DOHH2 (cell line): ENCODE data around the gene MICAL3.

Experiments
- H3F3A ChIP-seq: fragments of 200-600 bp; sonication (generic), shearing (Covaris generic); 2 replicates; pipeline ENCODE4 v1.6.0; 2016; ENCODE audit warnings: antibody characterized with exemption, mild to moderate bottlenecking; ENCODE audit not compliant: control insufficient read depth, insufficient read depth
- H3K27ac ChIP-seq: fragments of 200-600 bp; sonication (generic); 2 replicates; pipeline ENCODE4 v1.5.1; 2014; ENCODE audit warnings: low read depth, mild to moderate bottlenecking, low read length, moderate library complexity
- H3K27me3 ChIP-seq: fragments of 200-600 bp; sonication (generic); 2 replicates; pipeline ENCODE4 v1.6.1; 2014; ENCODE audit warnings: mild to moderate bottlenecking, low read length, mixed read lengths; ENCODE audit not compliant: control insufficient read depth
- H3K36me3 ChIP-seq: fragments of 200-600 bp; sonication (generic); 2 replicates; pipeline ENCODE4 v1.6.1; 2014; ENCODE audit warnings: mild to moderate bottlenecking, low read length, moderate library complexity, mixed read lengths; ENCODE audit not compliant: control insufficient read depth
- H3K4me1 ChIP-seq: fragments of 200-600 bp; sonication (generic); 2 replicates; pipeline ENCODE4 v1.6.1; 2014; ENCODE audit warnings: mild to moderate bottlenecking, low read length, mixed read lengths; ENCODE audit not compliant: control insufficient read depth
- H3K4me2 ChIP-seq: fragments of 200-600 bp; sonication (generic); 2 replicates; pipeline ENCODE4 v1.6.0; 2014; ENCODE audit warnings: mild to moderate bottlenecking, low read length, moderate library complexity
- H3K4me3 ChIP-seq: fragments of 200-600 bp; sonication (generic); 2 replicates; pipeline ENCODE4 v1.5.1; 2014; ENCODE audit warnings: mild to moderate bottlenecking, low read length, mixed read lengths
- H3K79me2 ChIP-seq: fragments of 200-600 bp; sonication (generic); 2 replicates; pipeline ENCODE4 v1.6.1; 2014; ENCODE audit warnings: mild to moderate bottlenecking, low read length, mixed read lengths; ENCODE audit not compliant: control insufficient read depth
- H3K9me2 ChIP-seq: fragments of 200-600 bp; sonication (generic); replicated peaks from 2 replicates; pipeline ENCODE4 v1.6.1; 2014; ENCODE audit warnings: mild to moderate bottlenecking, low read length, mixed read lengths; ENCODE audit not compliant: control insufficient read depth
- H3K9me3 ChIP-seq: fragments of 200-600 bp; sonication (generic); 2 replicates; pipeline ENCODE4 v1.6.1; 2014; ENCODE audit warnings: antibody characterized with exemption, low read length, mixed read lengths; ENCODE audit not compliant: control insufficient read depth, insufficient read depth
- H4K20me1 ChIP-seq: fragments of 200-600 bp; sonication (generic); 2 replicates; pipeline ENCODE4 v1.6.0; 2014; ENCODE audit warnings: low read depth, mild to moderate bottlenecking, antibody characterized with exemption, low read length, moderate library complexity; ENCODE audit not compliant: control insufficient read depth, insufficient read depth
- EZH2phosphoT487 ChIP-seq: fragments of 200-600 bp; sonication (generic); IDR thresholded peaks from 2 replicates; pipeline ENCODE4 v1.6.1; 2017; ENCODE audit warnings: borderline replicate concordance, mild to moderate bottlenecking, antibody characterized with exemption, low read length, moderate library complexity, mixed read lengths
- TF ChIP-seq, protein P1 (sequence below): fragments of 200-600 bp; sonication (generic); IDR thresholded peaks from one replicate; pipeline ENCODE4 v1.5.1; 2014; ENCODE audit warnings: antibody characterized with exemption, mild to moderate bottlenecking, low read depth, low read length; ENCODE audit not compliant: poor library complexity, severe bottlenecking

The MICAL3 gene

DNA sequence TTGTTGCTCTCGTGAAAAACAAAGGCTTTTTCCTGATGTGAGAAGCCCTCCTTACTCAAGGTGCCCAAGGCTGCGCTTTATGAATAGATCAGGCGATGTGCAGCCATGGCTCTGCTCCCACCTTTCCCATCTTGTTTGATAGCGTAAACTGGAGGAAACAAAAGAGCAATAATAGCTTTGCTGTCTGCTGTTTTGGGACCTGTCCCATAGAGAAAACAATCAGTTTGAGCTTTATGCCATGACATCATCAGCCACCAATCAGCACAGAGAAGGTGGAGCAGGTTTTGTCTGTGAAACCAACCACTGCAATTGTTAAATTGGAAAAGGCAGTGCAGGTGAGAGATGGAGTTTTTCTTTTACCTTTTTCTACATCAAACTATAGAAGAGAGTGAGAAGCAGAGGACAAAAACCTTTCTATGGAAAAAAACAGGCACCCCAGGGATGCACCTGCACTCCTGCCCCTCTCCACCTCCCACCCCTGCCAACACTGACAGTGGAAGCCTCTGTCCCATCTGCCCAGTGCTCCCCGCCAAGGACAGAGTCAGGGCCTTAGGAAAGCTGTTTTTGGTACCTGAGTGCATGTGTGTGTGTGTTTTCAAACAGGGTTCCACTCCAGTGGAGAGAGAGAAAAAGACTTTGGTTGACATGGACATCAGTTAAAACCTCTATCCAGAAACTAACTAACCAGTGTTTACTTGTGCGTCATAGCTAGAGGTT, 80.7 kb downstream of the MICAL3 start:
- TF ChIP-seq EZH2phosphoT487: no peak
- TF ChIP-seq, protein P1, sequence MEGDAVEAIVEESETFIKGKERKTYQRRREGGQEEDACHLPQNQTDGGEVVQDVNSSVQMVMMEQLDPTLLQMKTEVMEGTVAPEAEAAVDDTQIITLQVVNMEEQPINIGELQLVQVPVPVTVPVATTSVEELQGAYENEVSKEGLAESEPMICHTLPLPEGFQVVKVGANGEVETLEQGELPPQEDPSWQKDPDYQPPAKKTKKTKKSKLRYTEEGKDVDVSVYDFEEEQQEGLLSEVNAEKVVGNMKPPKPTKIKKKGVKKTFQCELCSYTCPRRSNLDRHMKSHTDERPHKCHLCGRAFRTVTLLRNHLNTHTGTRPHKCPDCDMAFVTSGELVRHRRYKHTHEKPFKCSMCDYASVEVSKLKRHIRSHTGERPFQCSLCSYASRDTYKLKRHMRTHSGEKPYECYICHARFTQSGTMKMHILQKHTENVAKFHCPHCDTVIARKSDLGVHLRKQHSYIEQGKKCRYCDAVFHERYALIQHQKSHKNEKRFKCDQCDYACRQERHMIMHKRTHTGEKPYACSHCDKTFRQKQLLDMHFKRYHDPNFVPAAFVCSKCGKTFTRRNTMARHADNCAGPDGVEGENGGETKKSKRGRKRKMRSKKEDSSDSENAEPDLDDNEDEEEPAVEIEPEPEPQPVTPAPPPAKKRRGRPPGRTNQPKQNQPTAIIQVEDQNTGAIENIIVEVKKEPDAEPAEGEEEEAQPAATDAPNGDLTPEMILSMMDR: no peak
- H4K20me1 ChIP-seq: peaks cover 45% of the 10 kb centered on the region
- H3K36me3 ChIP-seq: no peaks in the 10 kb centered on the region
- H3K27me3 ChIP-seq: no peaks in the 10 kb centered on the region
- peaks cover 37% of the 10 kb centered on the region for H3K4me1 ChIP-seq
- H3K79me2 ChIP-seq: peaks cover 100% of the 10 kb centered on the region
- no peak overlapping the region for H3K27ac ChIP-seq
- no peaks in the 10 kb centered on the region for H3K9me2 ChIP-seq
- no peak overlapping the region for H3K4me3 ChIP-seq
- H3K4me2 ChIP-seq: no peak overlapping the region
- H3K9me3 ChIP-seq: no peaks in the 10 kb centered on the region
- no peaks in the 10 kb centered on the region for H3F3A ChIP-seq

- TF ChIP-seq, protein P1: no peak
- no peak for TF ChIP-seq EZH2phosphoT487
- Histone ChIP-seq H3K27ac (no peak overlapping the region), H3F3A (no peaks in the 10 kb centered on the region), H3K9me2 (no peaks in the 10 kb centered on the region), H3K27me3 (no peaks in the 10 kb centered on the region), H3K79me2 (peaks cover 100% of the 10 kb centered on the region), H4K20me1 (peaks cover 41% of the 10 kb centered on the region), H3K4me2 (no peak overlapping the region), H3K4me3 (no peak overlapping the region), H3K9me3 (no peaks in the 10 kb centered on the region), H3K4me1 (peaks cover 31% of the 10 kb centered on the region), H3K36me3 (no peaks in the 10 kb centered on the region)
Measured at GRCh38 chr22:17942721-17943120, 81.6 kb downstream of the MICAL3 start.

GRCh38 chr22:17941471-17942406, 82.6 kb downstream of the MICAL3 start:
- H3K27ac ChIP-seq: no peak overlapping the region
- H3K9me2 ChIP-seq: no peaks in the 10 kb centered on the region
- H3K4me3 ChIP-seq: no peak overlapping the region
- H3K4me2 ChIP-seq: no peak overlapping the region
- H3K36me3 ChIP-seq: peaks cover 2% of the 10 kb centered on the region; the same call in 1 of the 2 replicates
- peaks cover 100% of the 10 kb centered on the region for H3K79me2 ChIP-seq
- no peaks in the 10 kb centered on the region for H3K9me3 ChIP-seq
- TF ChIP-seq, protein P1: no peak
- TF ChIP-seq EZH2phosphoT487: no peak
- peaks cover 33% of the 10 kb centered on the region for H4K20me1 ChIP-seq
- H3F3A ChIP-seq: no peaks in the 10 kb centered on the region
- peaks cover 21% of the 10 kb centered on the region for H3K4me1 ChIP-seq
- no peaks in the 10 kb centered on the region for H3K27me3 ChIP-seq
